ENCODE data around the gene FIBP.

DNA sequence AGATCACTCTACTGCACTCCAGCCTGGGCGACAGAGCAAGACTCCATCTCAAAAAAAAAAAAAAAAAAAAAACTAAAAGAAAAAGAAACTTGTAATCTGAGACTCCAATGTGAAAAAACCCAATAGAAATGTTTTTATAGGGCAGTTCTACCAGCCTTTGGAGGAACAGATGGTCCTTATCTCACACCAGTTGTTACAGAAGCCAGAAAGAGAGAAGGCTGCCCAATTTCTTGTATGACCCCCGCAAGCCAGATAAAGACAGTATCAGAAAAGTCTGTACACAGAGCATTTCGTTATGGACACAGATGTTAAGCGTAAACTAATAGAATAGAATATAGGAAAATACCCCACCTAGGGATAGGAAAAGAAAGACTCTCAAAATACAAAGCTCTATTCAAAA, 45.7 kb upstream of the FIBP start:
- TF ChIP-seq POLR2A (IDR thresholded peaks at IDR 0.05; ENCODE audit: low read depth, low read length) = no peak
- no peak for TF ChIP-seq MAZ (IDR thresholded peaks at IDR 0.05; ENCODE audit: borderline replicate concordance, low read depth, low read length)
- TF ChIP-seq CEBPB (IDR thresholded peaks at IDR 0.05; ENCODE audit: low read depth, low read length) = no peak
- TF ChIP-seq, protein P1, sequence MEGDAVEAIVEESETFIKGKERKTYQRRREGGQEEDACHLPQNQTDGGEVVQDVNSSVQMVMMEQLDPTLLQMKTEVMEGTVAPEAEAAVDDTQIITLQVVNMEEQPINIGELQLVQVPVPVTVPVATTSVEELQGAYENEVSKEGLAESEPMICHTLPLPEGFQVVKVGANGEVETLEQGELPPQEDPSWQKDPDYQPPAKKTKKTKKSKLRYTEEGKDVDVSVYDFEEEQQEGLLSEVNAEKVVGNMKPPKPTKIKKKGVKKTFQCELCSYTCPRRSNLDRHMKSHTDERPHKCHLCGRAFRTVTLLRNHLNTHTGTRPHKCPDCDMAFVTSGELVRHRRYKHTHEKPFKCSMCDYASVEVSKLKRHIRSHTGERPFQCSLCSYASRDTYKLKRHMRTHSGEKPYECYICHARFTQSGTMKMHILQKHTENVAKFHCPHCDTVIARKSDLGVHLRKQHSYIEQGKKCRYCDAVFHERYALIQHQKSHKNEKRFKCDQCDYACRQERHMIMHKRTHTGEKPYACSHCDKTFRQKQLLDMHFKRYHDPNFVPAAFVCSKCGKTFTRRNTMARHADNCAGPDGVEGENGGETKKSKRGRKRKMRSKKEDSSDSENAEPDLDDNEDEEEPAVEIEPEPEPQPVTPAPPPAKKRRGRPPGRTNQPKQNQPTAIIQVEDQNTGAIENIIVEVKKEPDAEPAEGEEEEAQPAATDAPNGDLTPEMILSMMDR (conservative IDR thresholded peaks at IDR 0.05; ENCODE audit: low read depth, low read length) = no peak
